22Rv1 (cell line): Measurements from ENCODE around the gene DNAH3.
"Not testable (repeated sequence)": the region's sequence is repeated elsewhere in the genome, so short reads cannot be mapped to it uniquely, and the experiment has no call there.

Experiments used
- CTCF ChIP-seq: fragments of 450-650 bp; IDR thresholded peaks from 2 replicates; pipeline ENCODE4 v1.5.1; 2017; ENCODE audit warnings: mild to moderate bottlenecking
- ZFX ChIP-seq: fragments of 450-650 bp; IDR thresholded peaks from 2 replicates; pipeline ENCODE4 v1.6.1; 2017; ENCODE audit warnings: antibody characterized with exemption, borderline replicate concordance

GRCh38 chr16:21170116-21170515 lies 19.5 kb upstream of the DNAH3 start:
- TF ChIP-seq CTCF, ZFX: not testable (repeated sequence)
